Caco-2 (cell line): ENCODE data around the gene GGNBP2. TPM values are rescaled to one million over a fixed set of nuclear protein-coding genes. Genes with fewer than 3 reads are reported as not detected.

Source experiments
- BruUV-seq: library from RNA; stranded (reverse); fragments of 400-500 nt; replicated peaks from 2 replicates; lab custom pipeline; 2021; lab: Mats Ljungman, UMichigan
- CTCF ChIA-PET: fragments of 300-600 bp; sonication (Branson Sonifier 250); formaldehyde crosslinking; loops from one replicate; lab custom pipeline; 2022; ENCODE audit warnings: antibody characterized with exemption; lab: Charles Lee
- POLR2A ChIA-PET: fragments of 300-600 bp; sonication (Branson Sonifier 250); formaldehyde crosslinking; loops from one replicate; lab custom pipeline; 2022; ENCODE audit warnings: antibody characterized with exemption; lab: Charles Lee
- DNase-seq, 2 experiments: peaks; one replicate each; pipeline versions ENCODE4 v3.0.0 to v3.0.0-alpha.2; 2020 to 2022
- H3K27me3 ChIP-seq: replicated peaks from 2 replicates; pipeline ENCODE4 v1.6.0; 2011; ENCODE audit warnings: low read length; ENCODE audit not compliant: control insufficient read depth, insufficient read depth
- H3K36me3 ChIP-seq: 2 replicates; pipeline ENCODE4 v1.5.1; 2011; ENCODE audit warnings: low read length; ENCODE audit not compliant: control insufficient read depth, insufficient read depth
- H3K4me1 ChIP-seq: fragments of 250-450 bp; sonication (Bioruptor Pico); 2 replicates; pipeline ENCODE4 v1.5.1; 2020; ENCODE audit warnings: mild to moderate bottlenecking
- H3K4me3 ChIP-seq: 2 replicates; pipeline ENCODE4 v1.5.1; 2011; ENCODE audit warnings: low read depth, mild to moderate bottlenecking, control low read depth, low read length
- H3K9me3 ChIP-seq: fragments of 250-450 bp; sonication (Bioruptor Pico); 2 replicates; pipeline ENCODE4 v1.5.1; 2020; ENCODE audit warnings: mild to moderate bottlenecking, moderate library complexity
- H3K27ac Mint-ChIP-seq: one replicate; pipeline ENCODE4 v1.8.0; 2022; ENCODE audit warnings: mixed read lengths; ENCODE audit not compliant: unreplicated experiment
- H3K27me3 Mint-ChIP-seq: one replicate; pipeline ENCODE4 v1.8.0; 2022; ENCODE audit warnings: mixed read lengths; ENCODE audit not compliant: insufficient read depth, unreplicated experiment
- H3K36me3 Mint-ChIP-seq: one replicate; pipeline ENCODE4 v1.8.0; 2022; ENCODE audit warnings: mild to moderate bottlenecking, mixed read lengths; ENCODE audit not compliant: insufficient read depth, unreplicated experiment
- H3K4me1 Mint-ChIP-seq: one replicate; pipeline ENCODE4 v1.8.0; 2022; ENCODE audit warnings: low read depth, mixed read lengths; ENCODE audit not compliant: unreplicated experiment
- H3K4me3 Mint-ChIP-seq: one replicate; pipeline ENCODE4 v1.8.0; 2022; ENCODE audit warnings: mild to moderate bottlenecking, moderate library complexity, mixed read lengths; ENCODE audit not compliant: unreplicated experiment
- H3K9me3 Mint-ChIP-seq: one replicate; pipeline ENCODE4 v1.8.0; 2022; ENCODE audit warnings: mixed read lengths; ENCODE audit not compliant: unreplicated experiment
- intact Hi-C: fragments of 100-400 bp; cut with micrococcal nuclease; formaldehyde crosslinking; loops from one replicate; pipeline ENCODE4 v1.10.0; 2022; ENCODE audit not compliant: unreplicated experiment
- total RNA-seq: library from RNA; stranded (reverse); gene quantifications from 2 replicates; pipeline ENCODE4 v1.2.3, GENCODE V29; 2022
- TF ChIP-seq, protein P1 (sequence below), 2 experiments: fragments of 200-600 bp in 1 of 2; IDR thresholded peaks; 1 replicate in 1 of 2; 2 replicates in 1 of 2; pipeline versions ENCODE4 v1.5.1 to v1.8.0; 2011 to 2022; ENCODE audit warnings: antibody characterized with exemption in 1 of 2, control low read depth in 1 of 2, inconsistent platforms in 1 of 2, low read depth in 1 of 2, low read length in 1 of 2, mild to moderate bottlenecking in 1 of 2, moderate library complexity in 1 of 2; ENCODE audit not compliant: insufficient read depth in 1 of 2, severe bottlenecking in 1 of 2, unreplicated experiment in 1 of 2

The GGNBP2 gene
- total RNA-seq, 1 experiment from 2014 or later, result 91.3 TPM

DNA sequence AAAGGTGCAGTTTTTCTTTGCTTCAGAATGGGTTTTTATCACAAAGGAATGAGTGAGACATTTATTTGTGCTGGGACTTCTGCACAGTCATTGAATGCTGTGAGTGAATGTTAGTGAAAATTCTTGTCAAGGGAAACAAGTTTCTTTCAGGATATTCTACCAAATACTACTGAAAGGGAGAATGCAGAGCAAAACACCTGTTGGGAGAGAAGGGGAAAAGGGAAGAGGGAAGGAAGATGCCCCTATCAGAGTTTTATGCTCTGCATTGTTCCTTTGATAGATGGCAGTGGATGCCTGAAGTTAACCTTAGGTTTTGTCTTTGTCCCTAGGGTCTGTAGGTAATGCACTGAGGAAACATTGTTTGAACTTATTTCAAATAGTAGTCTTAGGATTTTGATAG is 3.1 kb downstream of the GGNBP2 start:
- Mint-ChIP-seq H3K4me1 (peaks cover 16% of the 10 kb centered on the region), H3K9me3 (no peaks in the 10 kb centered on the region), H3K4me3 (peak overlapping the region; percentile 14), H3K27me3 (no peaks in the 10 kb centered on the region), H3K36me3 (peaks cover 68% of the 10 kb centered on the region), H3K27ac (peak overlapping the region; percentile 97)
- Histone ChIP-seq H3K36me3 (no peaks in the 10 kb centered on the region), H3K4me1 (peaks cover 25% of the 10 kb centered on the region), H3K27me3 (no peaks in the 10 kb centered on the region), H3K9me3 (no peaks in the 10 kb centered on the region), H3K4me3 (no peak overlapping the region)
- POLR2A ChIA-PET, result no interaction called here
- CTCF ChIA-PET, result no interaction called here
- intact Hi-C loops, result loop anchor here (5.0 kb wide), 1 partner anchor 45 kb away; the partner anchor contains the start of gene DHRS11
- DNase-seq, result no peak
- no TSS peak for BruUV-seq
- TF ChIP-seq, protein P1, sequence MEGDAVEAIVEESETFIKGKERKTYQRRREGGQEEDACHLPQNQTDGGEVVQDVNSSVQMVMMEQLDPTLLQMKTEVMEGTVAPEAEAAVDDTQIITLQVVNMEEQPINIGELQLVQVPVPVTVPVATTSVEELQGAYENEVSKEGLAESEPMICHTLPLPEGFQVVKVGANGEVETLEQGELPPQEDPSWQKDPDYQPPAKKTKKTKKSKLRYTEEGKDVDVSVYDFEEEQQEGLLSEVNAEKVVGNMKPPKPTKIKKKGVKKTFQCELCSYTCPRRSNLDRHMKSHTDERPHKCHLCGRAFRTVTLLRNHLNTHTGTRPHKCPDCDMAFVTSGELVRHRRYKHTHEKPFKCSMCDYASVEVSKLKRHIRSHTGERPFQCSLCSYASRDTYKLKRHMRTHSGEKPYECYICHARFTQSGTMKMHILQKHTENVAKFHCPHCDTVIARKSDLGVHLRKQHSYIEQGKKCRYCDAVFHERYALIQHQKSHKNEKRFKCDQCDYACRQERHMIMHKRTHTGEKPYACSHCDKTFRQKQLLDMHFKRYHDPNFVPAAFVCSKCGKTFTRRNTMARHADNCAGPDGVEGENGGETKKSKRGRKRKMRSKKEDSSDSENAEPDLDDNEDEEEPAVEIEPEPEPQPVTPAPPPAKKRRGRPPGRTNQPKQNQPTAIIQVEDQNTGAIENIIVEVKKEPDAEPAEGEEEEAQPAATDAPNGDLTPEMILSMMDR (IDR thresholded peaks at IDR 0.05; ENCODE audit: insufficient read depth in 1 of 2, low read depth in 1 of 2, low read length in 1 of 2, severe bottlenecking in 1 of 2, unreplicated experiment in 1 of 2), result no peak

DNA sequence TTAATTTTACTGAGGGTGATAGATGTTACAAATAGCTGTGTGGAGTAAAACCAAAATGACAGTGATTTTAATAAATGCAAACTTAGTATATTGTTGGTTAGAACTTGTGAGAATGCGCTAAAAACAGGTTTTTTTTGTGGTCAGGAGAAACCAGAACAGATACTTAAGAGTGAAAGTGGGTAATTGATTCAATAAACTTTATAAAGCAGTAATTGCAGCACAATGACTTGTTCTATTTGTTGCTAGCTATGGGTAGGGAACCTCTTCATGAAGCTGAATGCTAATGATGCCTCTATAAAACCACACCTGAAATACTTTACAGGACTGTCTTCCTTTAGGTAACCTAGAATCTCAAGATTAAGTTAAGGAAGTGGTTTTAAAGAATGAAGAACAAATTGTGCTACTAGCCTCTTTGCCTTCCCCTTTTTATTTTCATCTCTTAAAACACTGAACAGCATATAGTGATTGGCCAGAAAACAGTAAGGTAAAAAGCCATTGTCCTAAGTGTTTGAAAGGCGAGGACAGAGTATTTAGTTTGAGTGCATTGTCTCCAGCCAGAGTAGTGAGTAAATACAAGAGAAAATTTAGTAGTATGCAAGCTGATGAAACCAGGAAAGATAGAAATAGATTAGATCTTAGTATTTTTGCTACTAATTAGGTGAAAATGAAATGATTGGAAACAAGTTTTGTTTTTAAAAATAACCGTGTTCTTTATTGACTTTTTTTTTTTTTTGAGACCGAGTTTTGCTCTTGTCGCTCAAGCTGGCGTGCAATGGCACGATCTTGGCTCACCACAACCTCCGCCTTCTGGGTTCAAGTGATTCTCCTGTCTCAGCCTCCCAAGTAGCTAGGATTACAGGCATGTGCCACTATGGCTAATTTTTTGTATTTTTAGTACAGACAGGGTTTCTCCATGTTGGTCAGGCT is 6.0 kb downstream of the GGNBP2 start:
- Mint-ChIP-seq H3K27me3 (no peaks in the 10 kb centered on the region), H3K4me1 (peaks cover 21% of the 10 kb centered on the region), H3K27ac (no peak overlapping the region), H3K36me3 (peaks cover 56% of the 10 kb centered on the region), H3K4me3 (no peak overlapping the region), H3K9me3 (no peaks in the 10 kb centered on the region)
- no peaks in the 10 kb centered on the region for H3K9me3 ChIP-seq
- H3K27me3 ChIP-seq, result no peaks in the 10 kb centered on the region
- ChIA-PET POLR2A (interaction anchor here (0.7 kb wide), 1 partner anchor 15 kb away, joined by 4 read pairs; no protein-coding TSS in a partner anchor), CTCF (interaction anchor here (0.6 kb wide), 1 partner anchor 747 kb away, joined by 5 read pairs; no protein-coding TSS in a partner anchor)
- intact Hi-C loops, result no loop called here
- BruUV-seq, result no TSS peak
- no peaks in the 10 kb centered on the region for H3K36me3 ChIP-seq
- TF ChIP-seq, protein P1 (IDR thresholded peaks at IDR 0.05; ENCODE audit: insufficient read depth in 1 of 2, low read depth in 1 of 2, low read length in 1 of 2, severe bottlenecking in 1 of 2, unreplicated experiment in 1 of 2), result no peak
- H3K4me1 ChIP-seq, result peaks cover 21% of the 10 kb centered on the region; the same call in 1 of the 2 replicates
- no peak for DNase-seq
- no peak overlapping the region for H3K4me3 ChIP-seq

DNA sequence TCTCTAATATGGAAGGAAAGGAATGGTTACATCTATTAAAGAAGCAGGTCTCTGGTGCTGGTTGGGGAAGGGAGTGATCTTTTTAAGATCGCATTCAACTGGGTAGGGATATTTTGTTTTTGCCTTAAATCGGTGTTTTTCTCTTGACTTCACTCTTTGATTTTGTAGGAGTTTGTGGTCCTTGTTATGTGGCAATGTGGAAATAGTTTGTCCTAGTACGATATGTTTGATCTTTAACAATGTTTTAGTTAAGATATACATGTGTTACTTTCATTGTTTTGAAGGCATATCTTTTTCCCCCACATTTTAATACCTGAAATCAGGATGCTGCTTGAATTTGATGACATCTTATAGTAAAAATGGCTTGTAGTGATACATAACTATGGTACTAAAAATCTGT is 8.7 kb downstream of the GGNBP2 start:
- peaks cover 6% of the 10 kb centered on the region; the same call in 1 of the 2 replicates for H3K36me3 ChIP-seq
- BruUV-seq, result no TSS peak
- Mint-ChIP-seq H3K36me3 (peaks cover 64% of the 10 kb centered on the region), H3K4me1 (peaks cover 14% of the 10 kb centered on the region), H3K4me3 (no peak overlapping the region), H3K9me3 (no peaks in the 10 kb centered on the region), H3K27me3 (no peaks in the 10 kb centered on the region), H3K27ac (no peak overlapping the region)
- intact Hi-C loops, result no loop called here
- ChIA-PET CTCF (no interaction called here), POLR2A (interaction anchor here (0.6 to 1.1 kb wide), 2 partner anchors 8 to 18 kb away, joined by 9 read pairs; no protein-coding TSS in a partner anchor)
- TF ChIP-seq, protein P1 (IDR thresholded peaks at IDR 0.05; ENCODE audit: insufficient read depth in 1 of 2, low read depth in 1 of 2, low read length in 1 of 2, severe bottlenecking in 1 of 2, unreplicated experiment in 1 of 2), result no peak
- H3K4me3 ChIP-seq, result no peak overlapping the region
- H3K9me3 ChIP-seq, result no peaks in the 10 kb centered on the region
- H3K4me1 ChIP-seq, result 0 out of 2 replicates have a peak, but pooled peaks cover 9% of the 10 kb centered on the region
- H3K27me3 ChIP-seq, result no peaks in the 10 kb centered on the region
- no peak for DNase-seq
